ENCODE results near the gene SUZ12.
"Not testable (repeated sequence)": the region's sequence is repeated elsewhere in the genome, so short reads cannot be mapped to it uniquely, and the experiment has no call there.

SUZ12 gene

GRCh38 chr17:31964131-31964530 is 27.3 kb downstream of the SUZ12 start:
- not testable (repeated sequence) for DNase-seq

GRCh38 chr17:31967648-31968047 is 30.8 kb downstream of the SUZ12 start:
- DNase-seq: no peak

- not testable (repeated sequence) for DNase-seq
Observed at GRCh38 chr17:31970416-31970815, 33.6 kb downstream of the SUZ12 start.

GRCh38 chr17:31974269-31975071 is 37.7 kb downstream of the SUZ12 start:
- DNase-seq: not testable (repeated sequence)

GRCh38 chr17:31975391-31975790 is 38.6 kb downstream of the SUZ12 start:
- not testable (repeated sequence) for DNase-seq

- not testable (repeated sequence) for DNase-seq
Observed at GRCh38 chr17:31991821-31992220, 55.0 kb downstream of the SUZ12 start.

- no peak for DNase-seq
Observed at GRCh38 chr17:31997005-31997404, 60.2 kb downstream of the SUZ12 start.

- DNase-seq: peak; percentile 90
Observed at GRCh38 chr17:32006957-32007462, 70.2 kb downstream of the SUZ12 start, which contains the start of gene LRRC37B. TSS of gene LRRC37B (plus strand) at chr17:32007383. CDS start at chr17:32021393, 14,010 bp downstream.

- peak; percentile 27 for DNase-seq
Observed at GRCh38 chr17:32007463-32008298, 70.9 kb downstream of the SUZ12 start.

- no peak for DNase-seq
Observed at GRCh38 chr17:32009262-32009542, 72.4 kb downstream of the SUZ12 start.

GRCh38 chr17:32010114-32010513 is 73.3 kb downstream of the SUZ12 start:
- DNase-seq: no peak

GRCh38 chr17:32015245-32016013 is 78.6 kb downstream of the SUZ12 start:
- no peak for DNase-seq

- no peak for DNase-seq
Observed at GRCh38 chr17:32016231-32016630, 79.4 kb downstream of the SUZ12 start.

GRCh38 chr17:32019228-32019627 is 82.4 kb downstream of the SUZ12 start:
- DNase-seq: no peak

GRCh38 chr17:32020943-32021614 is 84.3 kb downstream of the SUZ12 start:
- no peak for DNase-seq

- DNase-seq: no peak
Observed at GRCh38 chr17:32021615-32021955, 84.8 kb downstream of the SUZ12 start.

- DNase-seq: not testable (repeated sequence)
Observed at GRCh38 chr17:32022554-32022953, 85.7 kb downstream of the SUZ12 start.

GRCh38 chr17:32027271-32027670 is 90.5 kb downstream of the SUZ12 start:
- not testable (repeated sequence) for DNase-seq

GRCh38 chr17:32033223-32033622 is 96.4 kb downstream of the SUZ12 start:
- DNase-seq: no peak

- not testable (repeated sequence) for DNase-seq
Observed at GRCh38 chr17:32033812-32034211, 97.0 kb downstream of the SUZ12 start.

- not testable (repeated sequence) for DNase-seq
Observed at GRCh38 chr17:32040246-32040645, 103.4 kb downstream of the SUZ12 start.

GRCh38 chr17:32041306-32041875 is 104.6 kb downstream of the SUZ12 start:
- DNase-seq: not testable (repeated sequence)
